IMR-90 (cell line): ENCODE results near the gene SCGB1C1.

Experiments used
- RAD21 ChIP-seq: IDR thresholded peaks from 2 replicates; pipeline ENCODE4 v1.6.1; 2012; ENCODE audit warnings: low read length, improper control_type of control experiment
- RFX5 ChIP-seq: IDR thresholded peaks from 2 replicates; pipeline ENCODE4 v1.8.0; 2012; ENCODE audit warnings: low read depth, mild to moderate bottlenecking, low read length, moderate library complexity
- SMC3 ChIP-seq: fragments of 150-350 bp; IDR thresholded peaks from 2 replicates; pipeline ENCODE4 v1.6.1; 2016; ENCODE audit warnings: low read depth, mild to moderate bottlenecking, antibody characterized with exemption, low read length, moderate library complexity
- TF ChIP-seq, protein P1 (sequence below): conservative IDR thresholded peaks from 2 replicates; pipeline ENCODE4 v1.5.1; 2012; ENCODE audit warnings: mild to moderate bottlenecking, low read depth, low read length, improper control_type of control experiment

- TF ChIP-seq RAD21: no peak
- no peak for TF ChIP-seq SMC3
- TF ChIP-seq, protein P1, sequence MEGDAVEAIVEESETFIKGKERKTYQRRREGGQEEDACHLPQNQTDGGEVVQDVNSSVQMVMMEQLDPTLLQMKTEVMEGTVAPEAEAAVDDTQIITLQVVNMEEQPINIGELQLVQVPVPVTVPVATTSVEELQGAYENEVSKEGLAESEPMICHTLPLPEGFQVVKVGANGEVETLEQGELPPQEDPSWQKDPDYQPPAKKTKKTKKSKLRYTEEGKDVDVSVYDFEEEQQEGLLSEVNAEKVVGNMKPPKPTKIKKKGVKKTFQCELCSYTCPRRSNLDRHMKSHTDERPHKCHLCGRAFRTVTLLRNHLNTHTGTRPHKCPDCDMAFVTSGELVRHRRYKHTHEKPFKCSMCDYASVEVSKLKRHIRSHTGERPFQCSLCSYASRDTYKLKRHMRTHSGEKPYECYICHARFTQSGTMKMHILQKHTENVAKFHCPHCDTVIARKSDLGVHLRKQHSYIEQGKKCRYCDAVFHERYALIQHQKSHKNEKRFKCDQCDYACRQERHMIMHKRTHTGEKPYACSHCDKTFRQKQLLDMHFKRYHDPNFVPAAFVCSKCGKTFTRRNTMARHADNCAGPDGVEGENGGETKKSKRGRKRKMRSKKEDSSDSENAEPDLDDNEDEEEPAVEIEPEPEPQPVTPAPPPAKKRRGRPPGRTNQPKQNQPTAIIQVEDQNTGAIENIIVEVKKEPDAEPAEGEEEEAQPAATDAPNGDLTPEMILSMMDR: no peak
- no peak for TF ChIP-seq RFX5
These were observed 6.2 kb downstream of the SCGB1C1 start for GRCh38 chr11:199004-199581.
